Activated CD8-positive, alpha-beta memory T cell treated with anti-CD3 and anti-CD28 coated beads for 1 hour (primary cell): ENCODE data around the gene KDM8.

Experiments used
- DNase-seq, 2 donors: peaks; one replicate each; pipeline ENCODE4 v3.0.0-alpha.2; 2020; ENCODE audit warnings: low read depth in 1 of 2; ENCODE audit errors: extremely low read depth in 1 of 2

Gene KDM8

GRCh38 chr16:27214084-27214961, 11.0 kb downstream of the KDM8 start:
- no peak for DNase-seq

- DNase-seq: no peak
Measured at GRCh38 chr16:27215660-27216059, 12.3 kb downstream of the KDM8 start.

DNA sequence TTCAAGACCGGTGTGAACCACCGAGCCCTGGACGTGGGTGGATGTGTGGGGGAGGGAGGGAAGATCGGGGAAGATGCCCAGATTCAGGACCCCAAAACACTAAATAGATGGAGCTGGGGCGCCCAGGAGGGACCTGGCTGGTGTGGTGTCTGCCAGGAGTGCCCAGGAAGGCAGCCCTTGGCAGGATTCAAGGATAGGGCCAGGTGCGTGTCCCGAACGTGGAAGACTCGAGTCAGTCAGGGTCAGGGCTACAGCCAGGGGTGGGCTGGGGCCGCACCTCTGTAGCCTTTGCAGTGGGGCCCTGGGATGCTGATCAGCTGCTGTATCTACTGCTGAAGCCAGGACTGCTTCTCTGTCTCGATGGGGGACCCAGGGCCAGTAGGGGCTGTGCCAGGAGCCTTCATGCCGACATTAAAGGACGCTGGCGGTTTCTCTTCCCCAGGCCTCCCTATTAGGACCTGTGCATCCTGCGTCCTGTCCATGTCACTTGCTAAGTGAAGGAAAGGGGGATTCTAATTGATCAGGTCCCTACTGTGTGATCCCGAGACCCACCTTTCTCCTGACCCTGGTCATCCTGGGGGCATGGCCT, 13.1 kb downstream of the KDM8 start:
- no peak for DNase-seq

DNA sequence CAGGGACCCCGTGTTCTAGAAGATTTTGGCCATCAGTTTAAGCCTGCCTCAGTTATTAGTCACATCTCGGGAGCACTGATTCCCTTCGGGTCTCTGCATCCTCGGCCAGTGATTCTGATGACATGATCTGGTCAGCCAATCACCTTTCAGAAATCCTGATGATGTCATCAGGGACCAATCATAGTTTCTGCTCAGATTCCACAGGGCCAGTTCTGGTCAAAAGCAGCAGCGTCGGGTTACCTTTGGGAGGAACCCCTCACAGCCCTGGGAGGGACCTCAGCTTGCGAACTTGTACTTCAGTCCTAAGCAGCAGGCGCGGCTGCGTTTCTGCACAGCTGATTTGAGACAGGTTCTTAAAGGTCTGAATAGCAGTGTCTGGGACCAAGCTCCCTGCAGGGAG, 13.9 kb downstream of the KDM8 start:
- no peak for DNase-seq

GRCh38 chr16:27218756-27219155, 15.4 kb downstream of the KDM8 start:
- no peak for DNase-seq

DNA sequence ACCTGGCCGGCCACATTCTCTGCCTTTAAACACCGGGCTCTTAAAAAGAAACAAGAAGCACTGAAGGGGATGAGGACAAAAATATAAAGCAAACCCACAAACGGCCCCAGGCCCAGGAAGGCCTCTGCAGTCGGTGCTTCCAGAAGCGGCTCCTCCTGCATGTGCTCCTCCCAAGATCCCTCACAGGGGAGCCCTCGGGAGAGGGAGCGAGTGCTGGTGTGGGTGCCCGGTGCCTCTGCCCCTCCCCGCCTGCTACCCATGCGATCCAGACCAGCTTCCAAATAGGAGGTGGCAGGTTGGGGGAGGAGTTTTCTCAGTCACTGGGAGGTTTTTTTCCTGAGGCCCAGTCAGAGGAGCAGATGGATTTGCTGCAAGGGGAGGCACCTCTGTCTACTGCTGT, 15.8 kb downstream of the KDM8 start:
- DNase-seq: no peak

DNA sequence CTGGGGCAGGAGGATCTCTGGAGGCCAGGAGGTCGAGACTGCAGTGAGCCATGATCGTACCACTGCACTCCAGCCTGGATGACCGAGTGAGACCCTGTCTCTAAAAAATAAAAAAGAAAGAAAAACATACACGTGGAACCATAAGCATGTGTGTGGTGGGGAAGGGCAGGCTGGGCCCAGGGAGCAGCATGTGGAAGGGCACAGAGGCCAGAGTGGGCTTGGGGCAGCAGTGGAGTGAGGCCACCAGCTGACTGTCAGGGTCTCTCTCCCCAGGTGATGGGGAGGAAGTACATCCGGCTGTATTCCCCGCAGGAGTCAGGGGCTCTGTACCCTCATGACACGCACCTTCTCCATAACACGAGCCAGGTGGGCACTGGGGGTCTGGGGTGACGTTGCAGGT, 16.8 kb downstream of the KDM8 start:
- DNase-seq: no peak

GRCh38 chr16:27220527-27220926, 17.2 kb downstream of the KDM8 start:
- DNase-seq: no peak

GRCh38 chr16:27220991-27221390, 17.7 kb downstream of the KDM8 start:
- DNase-seq: no peak

GRCh38 chr16:27221576-27222248, 18.4 kb downstream of the KDM8 start:
- no peak for DNase-seq

DNA sequence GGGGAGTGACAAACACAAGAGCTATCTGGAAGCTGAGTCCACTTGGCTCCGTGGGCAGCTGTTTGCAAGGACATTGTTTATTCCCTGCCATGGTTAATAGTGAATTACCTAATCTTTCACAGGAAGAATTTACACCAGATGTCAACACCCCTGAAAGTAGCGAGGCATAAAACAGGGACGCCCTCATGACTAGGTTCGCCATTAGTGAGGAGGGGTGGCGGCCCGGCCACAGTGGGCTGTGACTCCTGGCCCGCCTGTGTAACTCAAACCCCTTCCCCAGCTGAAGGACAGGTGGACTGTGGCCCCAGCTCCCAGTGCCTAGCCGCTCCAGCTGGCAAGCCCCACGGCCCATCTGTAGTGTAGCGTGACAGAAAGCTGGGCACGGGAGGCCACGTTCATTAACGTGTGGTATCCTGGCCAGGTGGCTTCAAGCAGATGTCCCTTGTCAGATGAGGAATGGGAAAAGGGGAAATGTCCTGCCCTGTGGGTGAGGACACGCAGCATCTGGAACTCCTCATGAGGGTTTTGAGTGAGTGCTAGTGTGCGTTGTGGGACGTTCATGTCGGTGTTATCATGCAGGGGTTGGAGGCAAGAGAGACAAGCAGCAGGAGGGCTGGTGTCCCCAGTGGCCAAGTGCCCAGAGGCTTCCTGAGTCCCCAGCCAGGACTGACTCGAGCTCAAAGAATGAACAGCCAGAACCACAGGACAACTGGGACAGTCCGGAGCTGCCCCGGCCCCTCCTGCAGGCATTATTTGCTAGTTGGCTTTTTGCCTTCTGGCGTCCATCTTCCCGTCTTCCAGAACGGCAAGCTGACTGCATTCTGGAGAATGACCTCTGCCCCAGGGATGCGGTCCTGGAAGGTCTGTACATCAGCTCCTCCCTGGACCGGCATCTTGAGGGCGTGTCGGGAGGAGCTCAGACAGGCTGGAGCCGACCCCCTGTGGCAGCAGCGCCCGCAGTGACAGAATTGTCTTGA, 19.2 kb downstream of the KDM8 start:
- DNase-seq: no peak

GRCh38 chr16:27223226-27223610, 19.9 kb downstream of the KDM8 start:
- no peak for DNase-seq

DNA sequence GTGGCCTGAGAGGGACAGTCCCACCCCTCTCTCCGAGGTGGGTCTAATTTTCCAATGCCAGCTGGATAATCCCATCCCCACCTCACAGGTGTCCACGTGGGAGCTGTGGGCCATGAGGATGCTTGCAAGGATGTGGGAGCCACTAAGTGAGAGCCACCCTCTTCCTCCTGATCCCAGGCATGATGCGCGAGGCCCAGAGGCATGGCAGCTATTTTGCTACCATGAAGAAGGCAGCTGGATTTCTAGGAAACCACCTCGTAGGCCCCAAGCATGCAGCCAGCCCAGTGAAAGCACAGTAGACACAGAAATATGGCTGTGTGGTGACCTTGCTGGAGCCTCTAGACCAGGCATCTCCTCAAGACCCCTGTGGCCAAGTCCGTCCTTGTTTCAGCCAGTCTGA, 20.4 kb downstream of the KDM8 start:
- no peak for DNase-seq

GRCh38 chr16:27224271-27224737, 21.0 kb downstream of the KDM8 start:
- no peak for DNase-seq

DNA sequence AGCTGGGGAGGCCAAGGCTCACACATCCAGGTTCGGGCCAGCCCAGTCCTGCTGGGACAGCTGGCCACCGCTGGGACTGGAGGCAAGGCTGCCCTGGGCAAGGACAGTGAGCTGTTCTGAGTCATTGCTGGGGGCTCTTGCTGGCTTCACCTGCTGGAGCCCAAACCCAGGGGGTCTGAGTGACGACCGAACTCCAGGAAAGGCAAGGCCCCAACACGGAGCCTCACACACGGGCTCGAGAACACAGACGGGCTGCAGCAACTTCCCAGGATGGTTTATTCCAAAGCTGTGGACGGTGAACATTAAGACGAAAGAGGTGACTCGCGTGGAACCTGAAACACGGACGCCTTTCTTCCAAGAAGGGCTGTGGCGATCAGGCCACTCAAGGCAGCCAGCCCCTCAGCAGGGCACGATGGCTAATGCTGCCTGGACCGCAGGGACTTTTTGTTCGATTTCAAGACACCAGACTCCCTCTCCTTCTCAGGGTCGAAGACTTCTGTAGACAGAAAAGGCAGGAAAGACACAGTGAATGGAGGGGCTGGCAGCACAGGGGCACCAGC, 21.5 kb downstream of the KDM8 start:
- DNase-seq: no peak

GRCh38 chr16:27225536-27226360, 22.4 kb downstream of the KDM8 start:
- no peak for DNase-seq

- DNase-seq: no peak
Measured at GRCh38 chr16:27226476-27226875, 23.1 kb downstream of the KDM8 start.

DNA sequence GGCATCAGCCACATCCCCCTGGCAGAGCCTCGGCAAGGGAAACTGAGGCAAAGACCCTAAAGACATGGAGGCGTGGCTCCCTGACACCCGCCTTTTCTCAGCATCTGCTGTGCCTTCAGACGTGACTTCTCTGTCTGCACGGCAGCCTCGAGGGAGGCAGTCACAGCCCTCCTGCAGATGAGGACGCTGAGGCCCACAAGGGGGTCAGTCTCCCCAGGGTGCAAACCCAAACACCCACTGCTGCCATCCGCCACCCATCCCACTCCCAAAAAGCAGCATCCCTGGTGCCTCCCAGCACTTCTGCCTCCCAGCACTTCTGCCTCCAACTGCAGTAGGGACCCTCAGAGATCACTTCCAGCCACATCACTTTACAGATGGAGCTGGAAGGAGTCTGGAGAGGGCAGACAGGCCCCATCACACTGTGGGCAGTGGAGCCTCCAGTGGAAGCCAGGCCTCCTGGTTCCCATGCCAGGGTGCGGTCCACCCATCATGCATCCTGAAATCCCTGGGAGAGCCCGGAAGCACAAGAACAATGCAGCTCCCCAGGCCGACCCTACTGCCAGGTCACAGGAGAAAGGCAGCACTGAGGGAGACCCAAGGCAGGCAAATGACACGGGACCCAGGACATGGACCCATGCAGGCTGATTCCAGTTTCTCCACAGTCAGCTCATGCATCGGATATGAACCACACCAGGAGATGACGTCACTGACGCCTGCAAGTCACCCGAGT, 23.8 kb downstream of the KDM8 start:
- no peak for DNase-seq

DNA sequence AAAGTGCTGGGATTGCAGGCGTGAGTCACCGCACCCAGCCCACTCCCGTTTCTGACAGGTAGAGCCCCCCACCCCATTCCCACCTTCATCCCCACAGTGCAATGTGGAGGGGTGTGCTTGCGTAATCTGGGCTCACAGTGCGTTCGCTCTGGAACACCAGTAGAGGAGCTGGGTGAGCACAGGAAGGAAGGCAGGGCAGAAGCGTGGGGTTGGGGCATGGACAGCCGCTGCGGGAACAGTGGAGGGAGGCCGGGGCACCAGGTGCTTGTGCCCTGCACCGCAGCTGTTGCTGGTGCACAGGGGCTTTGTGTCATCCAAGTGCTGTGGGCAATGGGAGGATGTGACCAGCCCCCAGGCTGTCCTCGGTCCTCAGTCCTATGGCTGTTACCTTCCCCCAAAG, 24.7 kb downstream of the KDM8 start:
- DNase-seq: no peak
